ENCODE results near the gene SGMS1. TPM values are rescaled to one million over a fixed set of nuclear protein-coding genes. Genes with fewer than 3 reads are reported as not detected.

SGMS1 gene
- total and polyA plus RNA-seq, 3 donors from 2014 or later: 30.6 to 90.9 (median 63.2) TPM

DNA sequence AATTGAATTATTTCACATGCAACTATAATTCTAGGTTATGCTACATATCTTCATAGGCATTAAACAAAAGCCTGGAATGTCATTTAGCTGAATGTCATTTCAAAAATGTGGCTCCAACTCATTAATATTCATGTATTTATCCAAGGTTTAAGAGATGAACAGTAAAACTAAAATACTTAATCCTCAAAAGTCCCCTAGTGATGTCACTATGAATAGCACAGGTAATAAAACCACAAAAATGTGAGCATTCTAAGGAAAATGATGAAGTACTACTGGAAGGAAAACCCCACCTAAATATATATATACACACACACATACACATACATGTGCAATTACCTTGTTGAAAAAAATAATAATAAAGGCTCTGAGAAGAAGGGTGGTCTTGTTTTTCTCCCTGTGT lies 218.0 kb downstream of the SGMS1 start:
- no peak overlapping the region for H3K27ac ChIP-seq
- no peaks in the 10 kb centered on the region for H3K27me3 ChIP-seq
- no peaks in the 10 kb centered on the region for H3K4me1 ChIP-seq
- H3K36me3 ChIP-seq (ENCODE audit: low read depth, missing control alignments): no peaks in the 10 kb centered on the region
- no peak overlapping the region for H3K4me3 ChIP-seq
- intact Hi-C loops (cut with DNase I; ENCODE audit: low total_unique reads): no loop called here
- no peak for DNase-seq
- TF ChIP-seq CTCF (IDR thresholded peaks at IDR 0.05) (no peak), POLR2A (IDR thresholded peaks at IDR 0.05) (no peak)
- H3K9me3 ChIP-seq: no peaks in the 10 kb centered on the region

DNA sequence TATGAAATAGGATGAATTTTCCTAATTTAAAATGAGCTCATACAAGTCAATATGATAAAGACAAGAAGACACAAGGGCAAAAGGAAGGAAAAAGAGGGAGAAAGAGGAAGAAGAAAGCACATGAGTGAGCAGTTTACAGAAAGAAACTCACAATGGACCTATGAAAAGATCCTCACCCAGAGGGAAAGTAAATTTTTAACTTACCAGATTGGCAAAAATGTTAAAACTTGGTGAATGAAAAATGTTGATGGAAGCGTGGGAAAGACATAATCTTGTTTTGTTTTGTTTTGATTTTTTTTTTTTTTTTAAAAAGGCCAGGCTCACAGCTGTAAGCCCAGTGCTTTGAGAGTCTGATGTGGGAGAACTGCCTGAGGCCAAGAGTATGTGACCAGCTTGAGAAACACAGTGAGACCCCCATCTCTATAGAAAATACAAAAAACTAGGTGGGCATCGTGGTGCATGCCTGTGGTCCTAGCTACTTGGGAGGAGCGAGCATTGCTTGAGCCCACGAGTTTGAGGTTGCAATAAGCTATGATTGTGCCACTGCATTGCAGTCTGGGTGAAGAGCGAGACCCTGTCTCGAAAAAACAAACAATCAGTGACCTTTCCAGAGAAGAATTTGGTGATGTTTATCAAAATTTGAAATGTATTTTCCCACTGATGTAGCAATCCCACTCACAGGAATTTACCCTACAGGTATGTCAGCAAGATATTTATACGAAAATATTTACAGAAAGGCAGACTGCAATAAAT lies 219.6 kb downstream of the SGMS1 start:
- WGBS, 2 donors: 88 to 92% methylated on average over 7 of the region's 7 CpGs
- H3K36me3 ChIP-seq (ENCODE audit: low read depth, missing control alignments): no peaks in the 10 kb centered on the region
- H3K27ac ChIP-seq: no peak overlapping the region
- intact Hi-C loops (cut with DNase I; ENCODE audit: low total_unique reads): no loop called here
- H3K27me3 ChIP-seq: no peaks in the 10 kb centered on the region
- no peak for TF ChIP-seq CTCF (IDR thresholded peaks at IDR 0.05)
- no peak for TF ChIP-seq POLR2A (IDR thresholded peaks at IDR 0.05)
- H3K9me3 ChIP-seq: no peaks in the 10 kb centered on the region
- DNase-seq: no peak
- H3K4me1 ChIP-seq: no peaks in the 10 kb centered on the region
- no peak overlapping the region for H3K4me3 ChIP-seq

DNA sequence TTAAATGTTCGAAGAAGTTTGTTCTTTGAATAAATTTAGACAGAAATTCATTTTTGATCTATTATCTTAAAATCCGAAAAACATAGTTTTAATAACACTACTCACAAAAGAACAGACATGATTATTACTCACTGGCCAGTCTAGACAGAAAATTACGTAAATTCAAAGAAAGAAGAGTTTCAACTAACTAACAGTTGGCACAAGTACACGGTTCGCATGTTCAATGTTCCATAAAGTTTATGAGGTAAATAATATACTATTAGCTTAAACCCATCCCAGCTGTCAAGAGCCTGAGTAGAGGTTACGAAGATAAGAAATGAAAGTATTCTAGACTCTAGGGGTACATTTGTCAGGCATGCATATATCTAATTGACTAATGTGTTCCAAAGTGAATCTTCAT lies 220.7 kb downstream of the SGMS1 start:
- H3K36me3 ChIP-seq (ENCODE audit: low read depth, missing control alignments): no peaks in the 10 kb centered on the region
- 92 to 93% methylated on average over 6 of the region's 6 CpGs for WGBS, 2 donors
- TF ChIP-seq POLR2A (IDR thresholded peaks at IDR 0.05) (no peak), CTCF (IDR thresholded peaks at IDR 0.05) (no peak)
- H3K27ac ChIP-seq: no peak overlapping the region
- no peak overlapping the region for H3K4me3 ChIP-seq
- intact Hi-C loops (cut with DNase I; ENCODE audit: low total_unique reads): no loop called here
- DNase-seq: no peak
- H3K9me3 ChIP-seq: no peaks in the 10 kb centered on the region
- no peaks in the 10 kb centered on the region for H3K27me3 ChIP-seq
- no peaks in the 10 kb centered on the region for H3K4me1 ChIP-seq

GRCh38 chr10:50402466-50402865 lies 221.3 kb downstream of the SGMS1 start:
- H3K27ac ChIP-seq: no peak overlapping the region
- H3K4me3 ChIP-seq: no peak overlapping the region
- TF ChIP-seq CTCF (IDR thresholded peaks at IDR 0.05) (no peak), POLR2A (IDR thresholded peaks at IDR 0.05) (no peak)
- WGBS, 2 donors: 96% methylated on average over 1 of the region's 1 CpG
- H3K27me3 ChIP-seq: no peaks in the 10 kb centered on the region
- intact Hi-C loops (cut with DNase I; ENCODE audit: low total_unique reads): no loop called here
- DNase-seq: no peak
- H3K9me3 ChIP-seq: no peaks in the 10 kb centered on the region
- no peaks in the 10 kb centered on the region for H3K4me1 ChIP-seq
- no peaks in the 10 kb centered on the region for H3K36me3 ChIP-seq (ENCODE audit: low read depth, missing control alignments)

DNA sequence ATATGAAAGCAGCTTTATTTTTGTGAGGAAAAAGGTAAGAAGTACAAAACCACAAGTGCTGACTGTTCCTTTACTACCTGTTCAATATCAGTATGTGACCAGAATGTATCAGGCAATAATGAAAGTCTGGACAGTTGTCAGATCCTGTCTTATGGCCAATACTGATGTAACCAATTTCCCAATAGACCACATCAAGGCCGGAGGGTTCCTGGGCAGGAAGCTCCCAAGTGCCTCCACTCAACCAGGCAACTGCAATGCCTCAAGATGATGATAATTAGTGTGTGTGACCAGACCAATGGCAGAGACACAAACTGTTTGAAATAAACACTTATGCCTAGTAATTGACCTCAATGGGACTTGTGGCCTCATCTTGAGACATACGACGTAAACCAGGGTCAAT lies 223.1 kb downstream of the SGMS1 start:
- 83 to 87% methylated on average over 3 of the region's 3 CpGs for WGBS, 2 donors
- H3K27me3 ChIP-seq: no peaks in the 10 kb centered on the region
- H3K4me3 ChIP-seq: no peak overlapping the region
- intact Hi-C loops (cut with DNase I; ENCODE audit: low total_unique reads): no loop called here
- no peak for DNase-seq
- TF ChIP-seq CTCF (IDR thresholded peaks at IDR 0.05) (no peak), POLR2A (IDR thresholded peaks at IDR 0.05) (no peak)
- no peak overlapping the region for H3K27ac ChIP-seq
- no peaks in the 10 kb centered on the region for H3K4me1 ChIP-seq
- H3K9me3 ChIP-seq: no peaks in the 10 kb centered on the region
- H3K36me3 ChIP-seq (ENCODE audit: low read depth, missing control alignments): no peaks in the 10 kb centered on the region

Measured in testis (tissue), 3 donors.